DND-41 (cell line): ENCODE data around the gene TEF.

Experiments
- EZH2 ChIP-seq: IDR thresholded peaks from 3 replicates; pipeline ENCODE4 v1.6.1; 2012; ENCODE audit warnings: borderline replicate concordance, low read depth, mild to moderate bottlenecking, moderate library complexity, low read length, inconsistent platforms; ENCODE audit not compliant: severe bottlenecking
- TF ChIP-seq, protein P1 (sequence below): IDR thresholded peaks from 2 replicates; pipeline ENCODE4 v1.5.1; 2012; ENCODE audit warnings: borderline replicate concordance, low read length, moderate library complexity, mild to moderate bottlenecking; ENCODE audit not compliant: poor library complexity, severe bottlenecking; ENCODE audit errors: extremely low read depth

DNA sequence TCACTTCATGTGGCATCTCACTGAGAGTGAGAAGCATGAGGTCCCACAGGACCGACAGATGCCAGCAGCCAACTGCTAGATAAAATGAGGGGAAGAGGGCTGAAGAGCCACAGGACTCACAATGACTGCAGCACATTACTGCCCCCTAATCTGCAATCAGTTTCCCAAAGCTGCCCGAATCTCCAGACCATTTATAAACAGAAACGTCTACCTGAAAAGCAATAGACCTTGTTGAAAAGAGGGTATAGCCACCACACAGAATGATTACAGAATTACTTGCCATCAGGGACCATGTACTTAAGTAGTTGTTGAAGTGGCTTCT is 12.4 kb upstream of the TEF start:
- TF ChIP-seq EZH2, result no peak
- TF ChIP-seq, protein P1, sequence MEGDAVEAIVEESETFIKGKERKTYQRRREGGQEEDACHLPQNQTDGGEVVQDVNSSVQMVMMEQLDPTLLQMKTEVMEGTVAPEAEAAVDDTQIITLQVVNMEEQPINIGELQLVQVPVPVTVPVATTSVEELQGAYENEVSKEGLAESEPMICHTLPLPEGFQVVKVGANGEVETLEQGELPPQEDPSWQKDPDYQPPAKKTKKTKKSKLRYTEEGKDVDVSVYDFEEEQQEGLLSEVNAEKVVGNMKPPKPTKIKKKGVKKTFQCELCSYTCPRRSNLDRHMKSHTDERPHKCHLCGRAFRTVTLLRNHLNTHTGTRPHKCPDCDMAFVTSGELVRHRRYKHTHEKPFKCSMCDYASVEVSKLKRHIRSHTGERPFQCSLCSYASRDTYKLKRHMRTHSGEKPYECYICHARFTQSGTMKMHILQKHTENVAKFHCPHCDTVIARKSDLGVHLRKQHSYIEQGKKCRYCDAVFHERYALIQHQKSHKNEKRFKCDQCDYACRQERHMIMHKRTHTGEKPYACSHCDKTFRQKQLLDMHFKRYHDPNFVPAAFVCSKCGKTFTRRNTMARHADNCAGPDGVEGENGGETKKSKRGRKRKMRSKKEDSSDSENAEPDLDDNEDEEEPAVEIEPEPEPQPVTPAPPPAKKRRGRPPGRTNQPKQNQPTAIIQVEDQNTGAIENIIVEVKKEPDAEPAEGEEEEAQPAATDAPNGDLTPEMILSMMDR, result no peak
